ENCODE data around the gene DDX50. TPM values are rescaled to one million over a fixed set of nuclear protein-coding genes. Genes with fewer than 3 reads are reported as not detected.
"Not testable (repeated sequence)": the region's sequence is repeated elsewhere in the genome, so short reads cannot be mapped to it uniquely, and the experiment has no call there.

The DDX50 gene
- total RNA-seq, 4 donors from 2014 or later = 25.9 to 52.7 (median 38.3) TPM

GRCh38 chr10:68959695-68960527 is 58.8 kb downstream of the DDX50 start:
- no peak overlapping the region for H3K4me3 ChIP-seq
- peaks cover 0 to 51% (median 11%) of the 10 kb centered on the region in 3 donors for H3K36me3 ChIP-seq
- no peak overlapping the region for H3K27ac ChIP-seq
- no peaks in the 10 kb centered on the region for H3K9me3 ChIP-seq
- 89 to 92% methylated on average over 4 of the region's 4 CpGs for WGBS, 2 donors
- DNase-seq (ENCODE audit: low spot score in 2 of 2) = no peak
- H3K4me1 ChIP-seq = peaks cover 0 to 31% (median 7%) of the 10 kb centered on the region in 4 donors
- no peak for TF ChIP-seq POLR2A (IDR thresholded peaks at IDR 0.05)
- no peaks in the 10 kb centered on the region for H3K27me3 ChIP-seq

- Histone ChIP-seq H3K4me3 (no peak overlapping the region), H3K27me3 (no peaks in the 10 kb centered on the region), H3K4me1 (peaks cover 0 to 11% (median 0%) of the 10 kb centered on the region in 4 donors), H3K9me3 (no peaks in the 10 kb centered on the region), H3K36me3 (peaks cover 0 to 83% (median 30%) of the 10 kb centered on the region in 3 donors), H3K27ac (no peak overlapping the region)
- 89 to 93% methylated on average over 4 of the region's 4 CpGs for WGBS, 2 donors
- TF ChIP-seq CTCF (IDR thresholded peaks at IDR 0.05) (no peak), EP300 (IDR thresholded peaks at IDR 0.05) (no peak), POLR2A (IDR thresholded peaks at IDR 0.05) (no peak)
- DNase-seq (ENCODE audit: low spot score in 2 of 2) = no peak
These were observed 62.0 kb downstream of the DDX50 start for GRCh38 chr10:68963151-68963550.

GRCh38 chr10:68973975-68974374 is 72.9 kb downstream of the DDX50 start:
- TF ChIP-seq EP300 (IDR thresholded peaks at IDR 0.05) = no peak
- TF ChIP-seq POLR2A (IDR thresholded peaks at IDR 0.05) = no peak
- no peak for TF ChIP-seq CTCF (IDR thresholded peaks at IDR 0.05)
- H3K9me3 ChIP-seq = no peaks in the 10 kb centered on the region
- no peaks in the 10 kb centered on the region for H3K4me1 ChIP-seq
- DNase-seq (ENCODE audit: low spot score in 2 of 2) = no peak
- H3K36me3 ChIP-seq = peaks cover 2 to 100% (median 61%) of the 10 kb centered on the region in 3 donors
- H3K27ac ChIP-seq = no peak overlapping the region
- WGBS, 2 donors = 85 to 87% methylated on average over 5 of the region's 5 CpGs
- H3K27me3 ChIP-seq = no peaks in the 10 kb centered on the region
- H3K4me3 ChIP-seq = no peak overlapping the region

GRCh38 chr10:68975936-68976473 is 74.9 kb downstream of the DDX50 start:
- H3K36me3 ChIP-seq = peaks cover 2 to 99% (median 44%) of the 10 kb centered on the region in 3 donors

GRCh38 chr10:68979738-68980137 is 78.6 kb downstream of the DDX50 start:
- not testable (repeated sequence) for H3K27ac ChIP-seq; H3K4me3 ChIP-seq; H3K27me3 ChIP-seq; H3K4me1 ChIP-seq; DNase-seq (ENCODE audit: low spot score in 2 of 2); H3K9me3 ChIP-seq
- H3K36me3 ChIP-seq = peaks cover 2 to 93% (median 19%) of the 10 kb centered on the region in 3 donors
- WGBS, 2 donors = 86 to 91% methylated on average over 6 of the region's 6 CpGs

More at GRCh38 chr10:68975936-68976473, 74.9 kb downstream of the DDX50 start:
- not testable (repeated sequence) for H3K27ac ChIP-seq; H3K27me3 ChIP-seq; DNase-seq (ENCODE audit: low spot score in 2 of 2); H3K4me1 ChIP-seq; H3K4me3 ChIP-seq; H3K9me3 ChIP-seq
- WGBS, 2 donors = 95 to 96% methylated on average over 5 of the region's 5 CpGs

- Histone ChIP-seq H3K4me1 (no peaks in the 10 kb centered on the region), H3K9me3 (no peaks in the 10 kb centered on the region), H3K27ac (no peak overlapping the region), H3K27me3 (no peaks in the 10 kb centered on the region), H3K36me3 (peaks cover 0 to 90% (median 12%) of the 10 kb centered on the region in 3 donors), H3K4me3 (no peak overlapping the region)
- 90 to 96% methylated on average over 1 of the region's 1 CpG for WGBS, 2 donors
- TF ChIP-seq CTCF (IDR thresholded peaks at IDR 0.05) (no peak), EP300 (IDR thresholded peaks at IDR 0.05) (no peak), POLR2A (IDR thresholded peaks at IDR 0.05) (no peak)
- DNase-seq (ENCODE audit: low spot score in 2 of 2) = no peak
These were observed 80.0 kb downstream of the DDX50 start for GRCh38 chr10:68981074-68981473.

Measured in tibial nerve (tissue), 4 donors.